OCI-LY1 (cell line): ENCODE results near the gene LRRC63.

ENCODE experiments used
- CTCF ChIP-seq: fragments of 200-600 bp; sonication (generic), shearing (Covaris generic); IDR thresholded peaks from 2 replicates; pipeline ENCODE4 v1.5.1; 2017; ENCODE audit warnings: mild to moderate bottlenecking, antibody characterized with exemption, low read length, moderate library complexity, mixed read lengths
- EZH2 ChIP-seq: fragments of 200-600 bp; sonication (generic), shearing (Covaris generic); IDR thresholded peaks from 2 replicates; pipeline ENCODE4 v1.8.0; 2017; ENCODE audit warnings: borderline replicate concordance, mixed run types, mild to moderate bottlenecking, antibody characterized with exemption, low read length, moderate library complexity, mixed read lengths

DNA sequence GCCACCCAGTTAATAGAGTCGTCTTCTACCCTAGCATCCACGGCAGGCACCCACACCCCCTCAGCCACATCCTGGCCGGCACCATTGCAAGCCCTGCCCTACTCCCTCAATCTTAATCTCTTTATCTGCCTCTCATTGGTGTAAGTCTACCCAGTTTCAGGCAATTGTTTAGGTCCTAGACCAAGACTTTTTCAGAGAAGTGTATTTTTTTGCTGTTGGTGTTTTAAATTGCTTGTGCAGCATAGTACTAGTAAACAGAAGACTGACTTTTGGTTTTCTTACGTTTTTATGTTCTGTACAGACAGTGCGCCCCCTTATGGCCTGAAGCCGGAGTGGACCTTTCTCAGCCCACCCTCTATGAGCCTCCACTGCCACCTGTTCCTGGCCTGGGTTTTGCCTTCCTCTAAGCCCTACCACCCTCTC, 27.4 kb upstream of the LRRC63 start:
- TF ChIP-seq CTCF, result peak; percentile 96
- no peak for TF ChIP-seq EZH2
